SK-N-SH (cell line): ENCODE data around the gene MCCC1.

ENCODE experiments used
- CHD2 ChIP-seq: fragments of 150-350 bp; IDR thresholded peaks from 2 replicates; pipeline ENCODE4 v1.6.1; 2018; ENCODE audit warnings: low read length; ENCODE audit not compliant: partially characterized antibody
- JUND ChIP-seq: IDR thresholded peaks from 2 replicates; pipeline ENCODE4 v1.4.0; 2012
- POLR2AphosphoS5 ChIP-seq: IDR thresholded peaks from 2 replicates; pipeline ENCODE4 v1.6.1; 2012; ENCODE audit warnings: low read depth, low read length
- RFX5 ChIP-seq: IDR thresholded peaks from 2 replicates; pipeline ENCODE4 v1.6.1; 2012; ENCODE audit warnings: mild to moderate bottlenecking, improper control_type of control experiment, low read length
- TEAD4 ChIP-seq: IDR thresholded peaks from 2 replicates; pipeline ENCODE4 v1.4.0; 2012; ENCODE audit warnings: mild to moderate bottlenecking, borderline replicate concordance; ENCODE audit not compliant: insufficient read depth
- USF2 ChIP-seq: fragments of 150-350 bp; IDR thresholded peaks from 2 replicates; pipeline ENCODE4 v1.6.1; 2017; ENCODE audit warnings: antibody characterized with exemption, low read length, low read depth, borderline replicate concordance
- TF ChIP-seq, protein P1 (sequence below): fragments of 200-600 bp; sonication (generic); IDR thresholded peaks from 2 replicates; pipeline ENCODE4 v1.6.1; 2017; ENCODE audit warnings: antibody characterized with exemption, mild to moderate bottlenecking, moderate library complexity

- TF ChIP-seq, protein P1, sequence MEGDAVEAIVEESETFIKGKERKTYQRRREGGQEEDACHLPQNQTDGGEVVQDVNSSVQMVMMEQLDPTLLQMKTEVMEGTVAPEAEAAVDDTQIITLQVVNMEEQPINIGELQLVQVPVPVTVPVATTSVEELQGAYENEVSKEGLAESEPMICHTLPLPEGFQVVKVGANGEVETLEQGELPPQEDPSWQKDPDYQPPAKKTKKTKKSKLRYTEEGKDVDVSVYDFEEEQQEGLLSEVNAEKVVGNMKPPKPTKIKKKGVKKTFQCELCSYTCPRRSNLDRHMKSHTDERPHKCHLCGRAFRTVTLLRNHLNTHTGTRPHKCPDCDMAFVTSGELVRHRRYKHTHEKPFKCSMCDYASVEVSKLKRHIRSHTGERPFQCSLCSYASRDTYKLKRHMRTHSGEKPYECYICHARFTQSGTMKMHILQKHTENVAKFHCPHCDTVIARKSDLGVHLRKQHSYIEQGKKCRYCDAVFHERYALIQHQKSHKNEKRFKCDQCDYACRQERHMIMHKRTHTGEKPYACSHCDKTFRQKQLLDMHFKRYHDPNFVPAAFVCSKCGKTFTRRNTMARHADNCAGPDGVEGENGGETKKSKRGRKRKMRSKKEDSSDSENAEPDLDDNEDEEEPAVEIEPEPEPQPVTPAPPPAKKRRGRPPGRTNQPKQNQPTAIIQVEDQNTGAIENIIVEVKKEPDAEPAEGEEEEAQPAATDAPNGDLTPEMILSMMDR: no peak
- TF ChIP-seq CHD2 (no peak), RFX5 (no peak), JUND (no peak), POLR2AphosphoS5 (no peak), TEAD4 (no peak), USF2 (no peak)
Observed at GRCh38 chr3:183087184-183087583, 12.1 kb downstream of the MCCC1 start.
